ENCODE data around the gene PRKAR2B. TPM values are rescaled to one million over a fixed set of nuclear protein-coding genes. Genes with fewer than 3 reads are reported as not detected.
"Not testable (repeated sequence)": the region's sequence is repeated elsewhere in the genome, so short reads cannot be mapped to it uniquely, and the experiment has no call there.

PRKAR2B gene
- polyA plus RNA-seq, 1 of the 3 experiments (the other 2 are of a cell fraction), result 17.3 TPM

- H3K9ac ChIP-seq, result no peak overlapping the region
- no peak for DNase-seq
- H3K4me3 ChIP-seq (ENCODE audit: low read depth in 2 of 2, low read length in 1 of 2), result no peak overlapping the region
- no peaks in the 10 kb centered on the region for H3K27me3 ChIP-seq (ENCODE audit: insufficient read depth)
- CTCF ChIA-PET, result interaction anchor here (1.5 to 2.1 kb wide), 2 partner anchors 10 to 125 kb away, joined by 4 to 7 read pairs; no protein-coding TSS in a partner anchor
- no peaks in the 10 kb centered on the region for H4K20me1 ChIP-seq (ENCODE audit: insufficient read depth)
- no peaks in the 10 kb centered on the region for H3K9me2 ChIP-seq
- H3K79me2 ChIP-seq (ENCODE audit: insufficient read depth), result peaks cover 5% of the 10 kb centered on the region; the same call in 1 of the 2 replicates
- no peak overlapping the region for H3K4me2 ChIP-seq
- H3K36me3 ChIP-seq (replicated peaks in 1 of 2; ENCODE audit: control insufficient read depth in 1 of 2, insufficient read depth in 2 of 2, low read length in 1 of 2), result no peaks in the 10 kb centered on the region
- 54% methylated on average over 2 of the region's 2 CpGs for WGBS (ENCODE audit: low lambda C conversion rate)
- H3K4me1 ChIP-seq (ENCODE audit: control insufficient read depth in 1 of 2, insufficient read depth in 2 of 2, low read depth in 1 of 2, low read length in 1 of 2), result peaks cover 0 to 12% of the 10 kb centered on the region in 2 experiments; a peak in 2 of 4 replicates
- TF ChIP-seq GABPA (IDR thresholded peaks at IDR 0.05; ENCODE audit: low read depth), result no peak
- TF ChIP-seq, protein P1, sequence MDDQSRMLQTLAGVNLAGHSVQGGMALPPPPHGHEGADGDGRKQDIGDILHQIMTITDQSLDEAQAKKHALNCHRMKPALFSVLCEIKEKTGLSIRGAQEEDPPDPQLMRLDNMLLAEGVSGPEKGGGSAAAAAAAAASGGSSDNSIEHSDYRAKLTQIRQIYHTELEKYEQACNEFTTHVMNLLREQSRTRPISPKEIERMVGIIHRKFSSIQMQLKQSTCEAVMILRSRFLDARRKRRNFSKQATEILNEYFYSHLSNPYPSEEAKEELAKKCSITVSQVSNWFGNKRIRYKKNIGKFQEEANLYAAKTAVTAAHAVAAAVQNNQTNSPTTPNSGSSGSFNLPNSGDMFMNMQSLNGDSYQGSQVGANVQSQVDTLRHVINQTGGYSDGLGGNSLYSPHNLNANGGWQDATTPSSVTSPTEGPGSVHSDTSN (IDR thresholded peaks at IDR 0.05), result no peak
- no peak for TF ChIP-seq NRF1 (IDR thresholded peaks at IDR 0.05; ENCODE audit: low read depth, low read length)
- TF ChIP-seq ELF1 (IDR thresholded peaks at IDR 0.05), result no peak
- TF ChIP-seq, protein P2, sequence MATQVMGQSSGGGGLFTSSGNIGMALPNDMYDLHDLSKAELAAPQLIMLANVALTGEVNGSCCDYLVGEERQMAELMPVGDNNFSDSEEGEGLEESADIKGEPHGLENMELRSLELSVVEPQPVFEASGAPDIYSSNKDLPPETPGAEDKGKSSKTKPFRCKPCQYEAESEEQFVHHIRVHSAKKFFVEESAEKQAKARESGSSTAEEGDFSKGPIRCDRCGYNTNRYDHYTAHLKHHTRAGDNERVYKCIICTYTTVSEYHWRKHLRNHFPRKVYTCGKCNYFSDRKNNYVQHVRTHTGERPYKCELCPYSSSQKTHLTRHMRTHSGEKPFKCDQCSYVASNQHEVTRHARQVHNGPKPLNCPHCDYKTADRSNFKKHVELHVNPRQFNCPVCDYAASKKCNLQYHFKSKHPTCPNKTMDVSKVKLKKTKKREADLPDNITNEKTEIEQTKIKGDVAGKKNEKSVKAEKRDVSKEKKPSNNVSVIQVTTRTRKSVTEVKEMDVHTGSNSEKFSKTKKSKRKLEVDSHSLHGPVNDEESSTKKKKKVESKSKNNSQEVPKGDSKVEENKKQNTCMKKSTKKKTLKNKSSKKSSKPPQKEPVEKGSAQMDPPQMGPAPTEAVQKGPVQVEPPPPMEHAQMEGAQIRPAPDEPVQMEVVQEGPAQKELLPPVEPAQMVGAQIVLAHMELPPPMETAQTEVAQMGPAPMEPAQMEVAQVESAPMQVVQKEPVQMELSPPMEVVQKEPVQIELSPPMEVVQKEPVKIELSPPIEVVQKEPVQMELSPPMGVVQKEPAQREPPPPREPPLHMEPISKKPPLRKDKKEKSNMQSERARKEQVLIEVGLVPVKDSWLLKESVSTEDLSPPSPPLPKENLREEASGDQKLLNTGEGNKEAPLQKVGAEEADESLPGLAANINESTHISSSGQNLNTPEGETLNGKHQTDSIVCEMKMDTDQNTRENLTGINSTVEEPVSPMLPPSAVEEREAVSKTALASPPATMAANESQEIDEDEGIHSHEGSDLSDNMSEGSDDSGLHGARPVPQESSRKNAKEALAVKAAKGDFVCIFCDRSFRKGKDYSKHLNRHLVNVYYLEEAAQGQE (IDR thresholded peaks at IDR 0.05; ENCODE audit: low read depth, low read length), result no peak
- TF ChIP-seq FOXM1 (IDR thresholded peaks at IDR 0.05; ENCODE audit: low read depth), result no peak
- no peak for TF ChIP-seq TEAD4 (IDR thresholded peaks at IDR 0.05; ENCODE audit: borderline replicate concordance, insufficient read depth)
- no peak for TF ChIP-seq FOSL2 (IDR thresholded peaks at IDR 0.05; ENCODE audit: borderline replicate concordance, low read depth)
- no peak for TF ChIP-seq RXRA (IDR thresholded peaks at IDR 0.05; ENCODE audit: borderline replicate concordance, low read depth)
- no peak for TF ChIP-seq MAX (IDR thresholded peaks at IDR 0.05; ENCODE audit: low read depth)
- H2AFZ ChIP-seq (ENCODE audit: low read depth), result no peak overlapping the region
- no peaks in the 10 kb centered on the region for H3F3A ChIP-seq (replicated peaks; ENCODE audit: insufficient read depth)
- no peaks in the 10 kb centered on the region for H3K9me3 ChIP-seq
- H3K27ac ChIP-seq (ENCODE audit: low read depth in 2 of 2, low read length in 1 of 2), result no peak overlapping the region
- POLR2A ChIA-PET, result no interaction called here
Observed at GRCh38 chr7:107091306-107091705, 46.8 kb downstream of the PRKAR2B start.

GRCh38 chr7:107093671-107094070 lies 49.2 kb downstream of the PRKAR2B start:
- H3K27ac ChIP-seq (ENCODE audit: low read depth in 2 of 2, low read length in 1 of 2); H2AFZ ChIP-seq (ENCODE audit: low read depth); H3K4me3 ChIP-seq (ENCODE audit: low read depth in 2 of 2, low read length in 1 of 2); H3K4me2 ChIP-seq; H3K9me2 ChIP-seq; H3F3A ChIP-seq (replicated peaks; ENCODE audit: insufficient read depth); CTCF ChIA-PET; H3K27me3 ChIP-seq (ENCODE audit: insufficient read depth); H3K36me3 ChIP-seq (replicated peaks in 1 of 2; ENCODE audit: control insufficient read depth in 1 of 2, insufficient read depth in 2 of 2, low read length in 1 of 2); H3K9ac ChIP-seq; H3K79me2 ChIP-seq (ENCODE audit: insufficient read depth); POLR2A ChIA-PET; H3K9me3 ChIP-seq; DNase-seq; H4K20me1 ChIP-seq (ENCODE audit: insufficient read depth): not testable (repeated sequence)
- H3K4me1 ChIP-seq (ENCODE audit: control insufficient read depth in 1 of 2, insufficient read depth in 2 of 2, low read depth in 1 of 2, low read length in 1 of 2), result peaks cover 0 to 12% of the 10 kb centered on the region in 2 experiments; a peak in 2 of 4 replicates
- 94% methylated on average over 5 of the region's 5 CpGs for WGBS (ENCODE audit: low lambda C conversion rate)

DNA sequence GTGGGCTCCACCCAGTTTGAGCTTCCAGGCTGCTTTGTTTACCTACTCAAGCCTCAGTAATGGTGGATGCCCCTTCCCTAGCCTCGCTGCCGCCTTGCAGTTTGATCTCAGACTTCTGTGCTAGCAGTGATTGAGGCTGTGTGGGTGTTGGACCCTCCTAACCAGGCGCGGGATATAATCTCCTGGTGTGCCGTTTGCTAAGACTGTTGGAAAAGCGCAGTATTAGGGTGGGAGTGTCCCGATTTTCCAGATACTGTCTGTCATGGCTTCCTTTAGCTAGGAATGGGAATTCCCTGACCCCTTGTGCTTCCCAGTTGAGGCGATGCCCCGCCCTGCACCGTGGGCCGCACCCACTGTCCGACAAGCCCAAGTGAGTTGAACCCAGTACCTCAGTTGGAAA lies 54.6 kb downstream of the PRKAR2B start:
- H3K9me3 ChIP-seq; H3K27ac ChIP-seq (ENCODE audit: low read depth in 2 of 2, low read length in 1 of 2); H3F3A ChIP-seq (replicated peaks; ENCODE audit: insufficient read depth); H3K4me1 ChIP-seq (ENCODE audit: control insufficient read depth in 1 of 2, insufficient read depth in 2 of 2, low read depth in 1 of 2, low read length in 1 of 2); DNase-seq; H3K9ac ChIP-seq; H3K4me2 ChIP-seq; H3K4me3 ChIP-seq (ENCODE audit: low read depth in 2 of 2, low read length in 1 of 2); H4K20me1 ChIP-seq (ENCODE audit: insufficient read depth); CTCF ChIA-PET; H3K9me2 ChIP-seq; H3K27me3 ChIP-seq (ENCODE audit: insufficient read depth); POLR2A ChIA-PET; H3K79me2 ChIP-seq (ENCODE audit: insufficient read depth); H2AFZ ChIP-seq (ENCODE audit: low read depth); H3K36me3 ChIP-seq (replicated peaks in 1 of 2; ENCODE audit: control insufficient read depth in 1 of 2, insufficient read depth in 2 of 2, low read length in 1 of 2): not testable (repeated sequence)
- 95% methylated on average over 12 of the region's 12 CpGs for WGBS (ENCODE audit: low lambda C conversion rate)

Data from SK-N-SH (cell line).